DOHH2 (cell line): ENCODE measurements around the gene EHMT1.

ENCODE experiments used
- CTCF ChIP-seq: fragments of 200-600 bp; sonication (generic); IDR thresholded peaks from one replicate; pipeline ENCODE4 v1.5.1; 2014; ENCODE audit warnings: antibody characterized with exemption, mild to moderate bottlenecking, low read depth, low read length; ENCODE audit not compliant: poor library complexity, severe bottlenecking
- EZH2phosphoT487 ChIP-seq: fragments of 200-600 bp; sonication (generic); IDR thresholded peaks from 2 replicates; pipeline ENCODE4 v1.6.1; 2017; ENCODE audit warnings: borderline replicate concordance, mild to moderate bottlenecking, antibody characterized with exemption, low read length, moderate library complexity, mixed read lengths

GRCh38 chr9:137705906-137706305 is 87.1 kb downstream of the EHMT1 start:
- TF ChIP-seq CTCF (no peak), EZH2phosphoT487 (no peak)
